ENCODE measurements around the gene ZBTB21. TPM values are rescaled to one million over a fixed set of nuclear protein-coding genes. Genes with fewer than 3 reads are reported as not detected.

ZBTB21 gene
- total RNA-seq, 1 donor from 2014 or later, result 6.6 TPM

DNA sequence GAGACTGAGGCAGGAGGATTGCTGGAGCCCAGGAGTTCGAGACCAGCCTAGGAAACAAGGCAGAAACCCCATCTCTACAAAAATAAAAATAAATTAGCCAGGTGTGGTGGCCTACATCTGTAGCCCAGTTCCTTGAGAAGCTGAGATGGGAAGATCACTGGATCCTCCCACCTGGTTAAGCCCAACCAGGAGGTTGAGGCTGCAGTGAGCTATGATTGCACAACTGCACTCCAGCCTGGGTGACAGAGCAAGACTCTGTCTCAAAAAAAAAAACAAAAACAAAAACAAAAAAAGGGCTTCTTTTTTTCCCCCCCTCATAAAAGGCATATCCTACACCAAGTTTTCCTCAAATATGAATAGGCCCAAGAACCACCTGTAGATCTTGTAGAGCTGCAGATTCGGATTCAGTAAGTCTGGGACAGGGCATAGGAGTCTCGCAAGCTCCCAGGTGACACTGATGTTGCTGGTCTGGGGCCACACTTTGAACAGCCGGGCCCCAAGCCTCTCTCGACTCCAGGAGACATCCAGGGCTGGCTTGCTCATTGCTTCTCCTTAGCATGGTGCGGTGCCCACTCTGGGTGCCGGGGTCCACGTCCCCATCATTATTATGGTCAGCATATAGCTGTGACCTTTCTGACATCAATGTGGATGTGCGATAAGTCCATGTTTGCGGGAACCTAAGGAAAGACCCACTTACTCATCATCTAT is 38.9 kb upstream of the ZBTB21 start:
- H3K4me3 ChIP-seq (ENCODE audit: low read depth, low read length), result no peak overlapping the region
- H3K27me3 ChIP-seq (ENCODE audit: control insufficient read depth, insufficient read depth, low read length), result peaks cover 5% of the 10 kb centered on the region
- FAIRE-seq (no peak), DNase-seq (ENCODE audit: low read depth) (no peak)
- no peak for TF ChIP-seq CTCF (IDR thresholded peaks at IDR 0.05; ENCODE audit: insufficient read depth, low read length, severe bottlenecking)
- H3K36me3 ChIP-seq (ENCODE audit: control insufficient read depth, insufficient read depth, low read length), result no peaks in the 10 kb centered on the region

DNA sequence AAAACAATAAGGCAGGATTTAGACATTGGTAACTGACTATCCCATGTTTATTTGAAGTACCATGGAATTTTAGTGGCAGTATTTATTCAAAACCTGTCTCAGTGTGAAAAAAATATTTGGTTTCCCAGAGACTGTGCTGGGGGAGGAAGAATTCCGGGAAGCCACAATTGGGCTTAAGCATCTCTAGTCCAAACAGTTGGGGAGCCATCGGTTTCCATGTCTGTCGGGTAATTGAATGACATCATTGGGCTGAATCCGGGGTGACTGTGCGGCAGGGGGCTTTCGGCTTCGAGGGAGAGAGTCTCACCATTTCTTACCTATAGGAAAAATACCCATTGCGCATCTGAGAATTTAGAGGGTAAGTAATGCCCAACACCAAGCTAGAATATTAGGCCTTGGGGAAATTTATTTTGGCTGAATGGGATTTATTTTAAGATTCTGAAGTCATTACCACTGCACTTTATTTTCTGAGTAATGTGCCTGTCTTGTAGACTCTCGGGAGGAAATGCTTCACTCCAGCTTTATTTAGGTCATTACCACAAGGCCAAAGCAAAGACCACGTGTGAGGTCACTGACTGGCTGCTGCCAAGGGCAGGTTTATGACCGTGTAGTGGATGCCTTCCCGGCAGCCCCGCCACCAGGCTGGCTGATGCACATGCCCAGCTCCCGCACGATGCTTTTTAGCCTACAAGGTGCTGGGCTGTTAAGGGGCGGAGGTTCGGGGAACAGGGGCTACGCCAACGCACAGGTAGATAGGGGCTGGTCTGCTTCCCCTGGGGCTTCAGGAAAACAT is 37.9 kb upstream of the ZBTB21 start:
- Histone ChIP-seq H3K27me3 (ENCODE audit: control insufficient read depth, insufficient read depth, low read length) (peaks cover 4% of the 10 kb centered on the region), H3K4me3 (ENCODE audit: low read depth, low read length) (no peak overlapping the region), H3K36me3 (ENCODE audit: control insufficient read depth, insufficient read depth, low read length) (no peaks in the 10 kb centered on the region)
- DNase-seq (ENCODE audit: low read depth) (no peak), FAIRE-seq (no peak)
- TF ChIP-seq CTCF (IDR thresholded peaks at IDR 0.05; ENCODE audit: insufficient read depth, low read length, severe bottlenecking), result no peak

DNA sequence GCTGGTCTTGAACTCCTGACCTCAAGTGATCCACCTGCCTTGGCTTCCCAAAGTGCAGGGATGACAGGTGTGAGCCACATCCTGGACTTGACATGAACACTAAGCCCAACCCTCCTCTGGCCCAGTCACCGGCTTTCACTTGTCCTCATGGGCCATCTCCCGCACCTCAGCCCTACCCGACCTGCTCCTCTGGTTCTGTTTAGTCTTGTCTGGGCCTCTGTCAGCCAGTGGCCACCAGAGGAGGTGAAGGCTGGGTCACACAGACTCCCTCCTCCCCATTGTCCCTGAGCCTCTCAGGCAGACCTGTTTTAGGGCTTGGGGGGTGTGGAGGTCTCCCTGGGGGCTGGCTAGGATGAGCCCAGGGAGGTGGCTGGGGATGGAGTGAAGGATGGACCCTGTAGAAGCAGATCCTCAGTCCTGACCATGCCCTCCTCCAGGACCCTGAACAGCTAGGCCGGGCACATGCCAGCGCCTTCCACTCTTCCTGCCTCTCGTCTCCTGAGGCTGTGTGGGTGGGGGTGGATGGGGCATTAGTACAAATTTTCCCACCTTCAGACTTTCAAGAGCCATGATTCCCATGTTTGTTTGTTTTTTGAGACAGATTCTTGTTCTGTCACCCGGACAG is 34.8 kb upstream of the ZBTB21 start:
- Histone ChIP-seq H3K4me3 (ENCODE audit: low read depth, low read length) (no peak overlapping the region), H3K27me3 (ENCODE audit: control insufficient read depth, insufficient read depth, low read length) (no peaks in the 10 kb centered on the region), H3K36me3 (ENCODE audit: control insufficient read depth, insufficient read depth, low read length) (no peaks in the 10 kb centered on the region)
- DNase-seq (ENCODE audit: low read depth), result no peak
- FAIRE-seq, result no peak
- TF ChIP-seq CTCF (IDR thresholded peaks at IDR 0.05; ENCODE audit: insufficient read depth, low read length, severe bottlenecking), result no peak

DNA sequence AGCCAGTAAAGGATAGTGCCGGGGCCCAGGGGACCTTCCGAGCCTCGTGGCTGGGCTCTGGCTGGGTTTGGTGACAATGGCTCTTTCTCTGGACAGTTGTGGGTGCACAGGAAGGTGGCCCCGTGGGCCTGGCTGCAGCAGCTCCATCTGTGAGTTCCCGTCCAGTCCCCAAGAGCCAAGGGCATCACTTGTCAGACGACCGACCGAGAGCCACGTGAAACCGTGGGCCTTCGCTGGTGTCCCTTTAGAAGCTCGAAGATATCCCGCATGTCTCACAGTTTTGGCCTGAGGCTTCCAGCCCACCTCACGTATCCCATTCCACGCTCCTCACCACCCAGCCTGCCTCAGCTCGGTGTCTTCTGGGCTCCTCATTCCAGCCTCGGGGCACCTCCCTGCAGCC is 33.8 kb upstream of the ZBTB21 start:
- no peak for FAIRE-seq
- TF ChIP-seq CTCF (IDR thresholded peaks at IDR 0.05; ENCODE audit: insufficient read depth, low read length, severe bottlenecking), result no peak

DNA sequence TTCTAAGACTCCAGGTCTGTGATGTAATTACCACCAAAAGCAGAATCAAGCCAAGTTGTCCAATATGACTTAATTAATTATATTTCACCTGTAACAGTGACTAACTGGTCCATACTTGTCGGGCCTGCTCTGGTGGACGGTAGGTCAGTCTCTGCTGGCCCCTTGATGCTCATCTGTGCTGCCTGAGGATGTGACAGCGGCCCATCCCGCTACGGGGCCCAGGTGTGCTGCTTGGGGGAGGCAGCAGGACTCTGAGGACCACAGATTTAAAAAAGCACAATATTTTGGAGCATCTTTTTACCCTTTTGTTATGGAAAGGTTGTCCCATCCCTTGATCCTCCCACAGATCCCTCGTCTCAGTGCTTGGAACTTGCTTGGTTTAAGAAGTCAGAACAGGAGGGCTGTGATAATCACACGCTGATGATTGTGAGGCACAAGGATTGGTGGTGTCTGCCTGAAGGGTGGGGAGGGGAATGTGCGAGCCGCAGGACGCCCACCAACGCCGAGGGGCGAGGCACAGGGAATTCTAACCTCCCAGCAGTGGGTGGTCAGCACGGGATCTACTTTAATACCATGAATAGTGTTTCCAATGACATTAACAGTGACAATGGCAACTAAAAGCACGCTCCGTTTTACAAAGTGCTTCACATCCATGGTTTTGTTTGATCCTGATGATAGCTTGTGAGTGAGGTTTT is 33.2 kb upstream of the ZBTB21 start:
- no peaks in the 10 kb centered on the region for H3K27me3 ChIP-seq (ENCODE audit: control insufficient read depth, insufficient read depth, low read length)
- TF ChIP-seq CTCF (IDR thresholded peaks at IDR 0.05; ENCODE audit: insufficient read depth, low read length, severe bottlenecking), result no peak
- no peak overlapping the region for H3K4me3 ChIP-seq (ENCODE audit: low read depth, low read length)
- FAIRE-seq, result no peak
- no peak for DNase-seq (ENCODE audit: low read depth)
- no peaks in the 10 kb centered on the region for H3K36me3 ChIP-seq (ENCODE audit: control insufficient read depth, insufficient read depth, low read length)

More for the DNA sequence above, 33.8 kb upstream of the ZBTB21 start:
- H3K36me3 ChIP-seq (ENCODE audit: control insufficient read depth, insufficient read depth, low read length), result no peaks in the 10 kb centered on the region
- no peaks in the 10 kb centered on the region for H3K27me3 ChIP-seq (ENCODE audit: control insufficient read depth, insufficient read depth, low read length)
- no peak overlapping the region for H3K4me3 ChIP-seq (ENCODE audit: low read depth, low read length)
- DNase-seq (ENCODE audit: low read depth), result no peak

Measured in bronchial epithelial cell (primary cell).